Stimulated activated CD4-positive, alpha-beta T cell treated with anti-CD3 and anti-CD28 coated beads, TNF-alpha, amount 100 ng/mL, for 24 hours (primary cell): Measurements from ENCODE around the gene BBS1.

Source experiments
- DNase-seq, 3 experiments: peaks; one replicate each; pipeline ENCODE4 v3.0.0-alpha.2; 2020; ENCODE audit warnings: low read depth in 3 of 3

Gene BBS1

DNA sequence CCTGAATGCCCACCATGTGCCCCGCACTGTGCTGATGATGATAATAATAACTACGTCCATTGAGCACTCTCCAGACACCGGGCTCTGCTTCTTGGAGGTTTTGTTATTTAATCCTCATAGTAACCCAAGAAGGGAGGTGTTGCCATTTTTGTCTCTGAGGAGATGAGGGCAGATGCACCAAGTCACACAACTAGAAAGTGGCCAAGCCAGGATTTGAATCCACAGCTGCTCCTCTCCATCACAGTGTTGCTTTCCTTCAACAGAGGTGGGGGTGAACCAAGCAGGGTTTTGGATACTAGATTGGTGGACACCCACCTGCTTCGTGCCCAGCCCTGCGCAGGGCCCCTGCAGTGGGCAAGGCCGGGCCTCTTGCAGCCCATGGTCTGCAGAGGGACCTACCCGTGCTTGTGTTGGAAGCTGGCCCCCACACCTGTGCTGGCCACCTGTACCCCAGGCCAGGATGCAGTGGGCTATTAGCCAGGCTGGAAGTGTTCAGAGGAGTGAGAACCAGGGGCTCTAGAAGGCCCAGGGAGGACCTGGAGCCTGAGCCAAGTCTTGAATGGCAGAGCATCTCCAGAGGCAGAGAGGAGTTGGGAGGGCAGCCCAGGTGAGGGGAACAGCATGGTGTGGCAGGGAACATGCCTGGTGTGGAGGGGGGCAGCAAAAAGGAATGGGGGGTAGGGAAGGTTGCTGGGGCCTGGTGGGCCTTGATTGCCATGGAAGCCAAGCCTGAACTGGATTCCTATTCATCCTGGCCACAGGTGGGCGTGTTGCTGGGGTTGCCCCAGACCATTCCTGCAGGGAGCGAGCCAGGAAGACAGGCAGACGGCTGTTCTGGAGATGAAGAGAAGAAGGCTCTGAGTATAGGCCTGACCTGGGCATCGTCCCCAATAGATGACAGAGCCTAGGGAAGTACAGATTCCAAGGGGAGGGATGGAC, 32.9 kb upstream of the BBS1 start:
- DNase-seq, result no peak

DNA sequence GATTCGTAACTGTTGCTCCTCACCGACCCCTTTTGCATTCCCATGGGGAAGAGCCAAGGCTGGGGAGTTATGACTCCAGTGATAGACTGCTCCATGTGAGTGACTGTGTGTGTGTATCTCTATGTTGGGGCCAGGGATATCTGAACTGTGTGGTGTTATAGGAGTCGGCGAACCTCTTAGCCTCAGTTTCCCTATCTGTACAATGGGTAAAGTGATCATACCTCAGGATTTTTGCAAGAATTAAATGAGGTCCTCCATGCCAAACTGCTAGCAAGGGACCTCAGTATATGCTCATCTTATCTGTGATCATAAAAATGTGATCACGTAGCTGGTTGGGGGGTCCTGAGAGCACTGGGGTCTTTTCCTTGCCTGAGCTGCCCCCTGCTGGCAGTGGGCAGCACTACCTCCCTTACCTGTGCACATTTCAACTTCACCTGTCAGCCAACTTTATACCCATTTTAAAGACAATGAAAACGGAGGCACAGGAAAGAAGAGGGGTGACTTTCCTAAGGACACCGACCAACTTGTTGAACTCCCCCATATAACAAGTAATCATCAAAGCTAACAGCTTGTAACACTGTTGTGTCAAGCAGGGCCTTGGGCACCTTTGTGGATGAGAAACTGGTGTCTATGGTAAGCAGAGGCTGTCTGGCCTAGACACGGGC, 31.6 kb upstream of the BBS1 start:
- peak in 1 of 3 experiments; percentile 22 for DNase-seq

DNA sequence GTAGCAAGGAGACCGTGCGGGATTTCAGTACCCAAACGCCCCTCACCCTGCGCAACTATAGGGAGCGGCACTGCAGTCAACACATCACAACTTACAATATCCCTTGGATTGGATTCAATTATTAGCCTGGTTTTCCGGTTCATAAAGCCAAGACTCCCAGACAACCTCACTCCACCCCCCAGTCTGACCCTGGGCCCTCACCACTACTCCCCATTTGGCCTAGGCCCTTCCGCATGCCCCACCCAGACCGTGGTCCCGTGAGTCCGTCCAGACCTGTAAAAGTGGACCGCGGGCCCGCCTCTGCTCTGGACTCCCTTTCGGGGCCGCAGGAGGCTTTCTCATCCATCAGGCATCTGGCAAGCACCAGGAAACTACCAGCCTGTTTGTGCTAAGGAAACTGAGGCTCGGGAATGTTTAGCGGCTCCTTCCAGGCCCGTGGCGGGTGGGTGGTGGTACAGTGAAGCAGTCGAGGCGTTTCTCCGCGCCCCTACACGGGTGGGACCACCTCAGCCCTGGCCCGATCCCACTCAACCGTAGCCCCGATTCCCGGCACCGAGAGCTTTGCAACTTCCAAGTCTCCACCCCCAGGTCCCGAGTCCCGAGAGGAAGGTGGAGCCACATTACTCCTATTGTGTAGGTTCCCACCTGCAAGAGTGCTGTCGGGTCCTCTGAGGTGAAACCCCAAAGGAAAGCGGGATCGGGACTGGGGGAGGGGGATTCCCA, 30.9 kb upstream of the BBS1 start:
- DNase-seq, result no peak

DNA sequence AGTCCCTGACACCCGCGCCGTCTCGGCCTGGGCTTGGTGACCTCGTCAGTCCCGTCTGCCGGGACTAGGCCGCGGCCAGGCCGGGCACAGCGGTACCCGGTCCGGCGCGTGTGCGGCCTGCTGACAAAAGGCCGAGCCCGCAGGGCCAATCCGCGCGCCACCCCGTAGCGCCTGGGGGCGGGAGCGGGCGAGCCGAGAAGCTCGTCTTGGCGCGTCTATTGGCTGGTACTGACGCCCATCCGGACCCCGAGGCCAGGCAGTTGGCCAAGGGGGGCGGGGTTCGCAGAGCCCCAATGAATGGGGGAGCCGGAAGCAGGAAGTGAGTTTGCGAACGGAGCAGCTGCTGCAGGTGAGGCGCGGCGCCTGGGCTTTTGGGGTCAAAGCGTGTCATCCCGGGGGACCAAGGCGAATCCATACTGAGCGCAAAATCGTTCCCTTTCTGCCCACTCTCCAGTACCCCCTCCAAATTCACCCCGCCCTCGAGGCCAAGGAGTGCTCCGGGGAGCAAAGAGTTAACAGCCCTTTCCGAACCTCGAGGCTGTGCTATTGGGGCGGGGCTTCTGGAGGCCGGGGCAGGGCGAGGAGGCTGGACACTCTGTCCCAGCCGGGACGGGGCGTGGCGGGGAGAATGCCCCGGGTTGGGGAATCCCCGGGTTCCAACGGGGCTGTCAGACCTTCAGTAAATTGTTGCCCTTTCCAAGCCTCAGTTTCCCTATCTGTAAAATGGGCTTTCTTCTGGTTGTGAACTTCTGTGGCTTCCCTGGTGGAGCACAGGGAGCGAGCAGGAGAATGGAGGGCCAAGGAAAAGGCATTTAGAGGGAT, 30.1 kb upstream of the BBS1 start, which contains the start of gene DPP3:
TSS of gene DPP3 (plus strand) at position 318 of the 822 bp plus-strand sequence. CDS start 1,767 bp downstream, outside the sequence.
- peak; percentile 91 to 96 (median 95) for DNase-seq

DNA sequence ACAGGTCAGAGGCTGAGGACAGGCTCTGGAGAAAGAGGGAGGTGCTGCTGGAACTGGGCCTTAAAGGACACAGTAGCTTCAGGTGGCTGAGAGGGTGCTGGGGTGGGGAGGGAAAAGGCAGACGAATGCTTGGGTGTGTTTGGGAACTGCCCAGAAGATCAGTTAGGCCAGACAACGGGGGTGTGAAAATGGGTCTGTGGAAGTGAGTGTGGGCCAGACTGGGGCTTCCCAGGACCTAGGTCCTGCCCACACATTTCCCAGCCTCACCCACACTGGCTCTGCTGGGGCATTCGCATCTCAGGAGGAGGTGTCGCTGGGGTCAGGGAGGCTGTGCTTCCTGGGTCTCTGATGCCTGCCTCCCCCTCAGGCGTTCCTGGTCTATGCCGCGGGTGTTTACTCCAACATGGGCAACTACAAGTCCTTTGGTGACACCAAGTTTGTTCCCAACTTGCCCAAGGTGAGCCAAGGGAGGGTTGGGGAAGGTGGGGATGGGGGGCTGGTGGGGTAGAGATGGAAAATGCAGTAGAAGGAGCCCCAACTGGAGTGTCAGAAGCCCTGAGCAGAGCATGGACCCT, 25.5 kb upstream of the BBS1 start:
- DNase-seq, result no peak

DNA sequence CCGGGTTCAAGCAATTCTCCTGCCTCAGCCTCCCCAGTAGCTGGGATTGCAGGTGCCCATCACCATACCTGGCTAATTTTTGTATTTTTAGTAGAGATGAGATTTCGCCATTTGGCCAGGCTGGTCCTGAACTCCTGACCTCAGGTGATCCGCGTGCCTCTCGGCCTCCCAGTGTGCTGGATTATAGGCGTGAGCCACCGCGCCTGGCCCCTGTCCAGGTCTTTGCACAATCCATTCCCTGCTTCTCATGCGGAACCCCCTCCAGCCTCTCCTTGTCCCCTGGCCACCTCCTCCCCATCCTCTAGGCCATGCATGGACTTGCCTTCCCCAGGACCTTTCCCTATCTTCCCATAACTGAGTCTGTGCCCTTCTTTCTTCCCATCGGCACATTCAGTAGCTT, 21.5 kb upstream of the BBS1 start:
- no peak for DNase-seq

DNA sequence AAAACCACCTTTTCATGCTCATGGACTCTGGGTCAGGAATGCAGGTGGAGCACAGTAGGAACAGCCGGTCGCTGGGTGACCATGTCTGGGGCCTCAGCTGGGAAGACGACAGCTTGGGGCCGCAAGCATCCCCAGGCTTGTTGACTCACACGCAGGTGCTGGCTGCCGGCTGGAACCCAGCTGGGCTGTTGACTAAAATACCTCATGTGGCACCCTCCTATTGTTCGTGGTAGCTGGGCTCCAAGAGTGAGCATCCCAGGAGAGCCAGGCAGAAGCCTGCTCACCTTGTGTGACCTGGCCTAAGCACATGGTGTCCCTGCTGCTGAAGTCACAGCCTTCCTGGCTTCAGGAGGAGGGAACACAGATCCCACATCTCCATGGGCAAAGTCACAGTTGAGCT, 20.8 kb upstream of the BBS1 start:
- DNase-seq, result no peak

DNA sequence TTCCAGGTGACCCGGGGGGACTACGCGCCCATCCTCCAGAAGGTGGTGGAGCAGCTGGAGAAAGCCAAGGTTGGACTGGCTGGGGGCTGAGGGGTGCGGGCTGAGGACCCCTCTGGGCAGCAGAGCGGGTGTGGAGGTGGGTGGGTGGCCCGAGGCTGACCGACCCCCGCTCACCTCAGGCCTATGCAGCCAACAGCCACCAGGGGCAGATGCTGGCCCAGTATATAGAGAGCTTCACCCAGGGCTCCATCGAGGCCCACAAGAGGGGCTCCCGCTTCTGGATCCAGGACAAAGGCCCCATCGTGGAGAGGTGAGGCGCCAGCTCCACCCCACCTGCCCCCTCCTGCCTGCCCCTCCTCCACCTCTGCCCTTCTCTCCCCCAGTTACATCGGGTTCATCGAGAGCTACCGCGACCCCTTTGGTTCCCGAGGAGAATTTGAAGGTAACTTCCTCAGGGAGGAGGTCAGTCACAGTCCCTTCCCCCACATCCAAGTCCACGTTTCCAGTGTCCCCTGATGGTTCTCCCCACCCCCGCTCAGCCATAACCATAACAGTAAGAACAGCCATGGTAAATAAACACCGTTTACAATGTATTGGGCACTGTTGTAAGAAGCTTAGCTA, 19.0 kb upstream of the BBS1 start:
- no peak for DNase-seq

DNA sequence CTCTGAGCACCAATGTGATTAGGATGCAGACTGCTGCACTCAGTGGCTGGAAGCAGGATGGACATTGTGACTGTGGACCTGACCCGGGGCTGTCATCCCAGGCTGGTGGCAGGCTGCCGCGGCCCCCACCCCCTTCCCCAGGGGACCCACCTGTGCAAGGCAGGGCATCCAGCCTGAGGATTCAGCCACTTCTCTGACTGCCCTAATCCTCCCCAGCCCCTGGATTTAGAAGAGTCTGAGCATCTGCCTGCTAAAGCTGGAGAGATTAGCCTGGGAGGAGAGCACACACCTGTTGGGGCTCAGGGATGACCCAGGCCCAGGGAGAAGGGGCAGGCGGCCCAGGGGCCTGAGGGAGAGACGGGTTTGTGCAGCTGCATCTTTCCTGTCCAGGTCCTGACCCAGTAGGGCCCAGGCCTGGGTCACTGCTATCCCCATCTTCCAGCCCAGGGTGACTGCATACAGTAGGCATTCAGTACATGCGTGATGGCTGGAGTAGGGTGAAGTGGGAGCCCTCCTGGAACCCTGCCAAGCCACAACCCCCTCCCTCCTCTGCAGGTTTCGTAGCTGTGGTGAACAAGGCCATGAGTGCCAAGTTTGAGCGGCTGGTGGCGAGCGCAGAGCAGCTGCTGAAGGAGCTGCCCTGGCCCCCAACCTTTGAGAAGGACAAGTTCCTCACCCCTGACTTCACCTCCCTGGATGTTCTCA, 18.1 kb upstream of the BBS1 start:
- no peak for DNase-seq

DNA sequence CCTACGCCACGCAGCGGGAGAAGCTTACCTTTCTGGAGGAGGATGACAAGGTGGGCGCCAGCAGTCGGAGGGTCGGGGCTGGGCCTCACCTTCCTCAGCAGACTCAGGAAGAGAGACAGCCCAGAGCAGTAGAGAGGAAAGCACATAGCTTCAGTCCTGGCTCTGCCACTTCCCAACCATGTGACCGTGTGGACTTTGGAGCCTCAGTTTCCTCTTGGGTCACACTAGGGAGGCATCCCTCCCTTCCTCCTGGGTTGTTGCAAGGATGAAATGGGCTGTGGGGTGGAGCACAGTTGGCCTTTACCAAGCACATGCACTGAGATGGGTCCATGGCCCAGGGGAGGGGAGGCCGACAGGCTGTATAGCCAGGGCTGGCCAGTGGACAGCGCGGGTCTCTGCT, 17.3 kb upstream of the BBS1 start:
- DNase-seq, result no peak

DNA sequence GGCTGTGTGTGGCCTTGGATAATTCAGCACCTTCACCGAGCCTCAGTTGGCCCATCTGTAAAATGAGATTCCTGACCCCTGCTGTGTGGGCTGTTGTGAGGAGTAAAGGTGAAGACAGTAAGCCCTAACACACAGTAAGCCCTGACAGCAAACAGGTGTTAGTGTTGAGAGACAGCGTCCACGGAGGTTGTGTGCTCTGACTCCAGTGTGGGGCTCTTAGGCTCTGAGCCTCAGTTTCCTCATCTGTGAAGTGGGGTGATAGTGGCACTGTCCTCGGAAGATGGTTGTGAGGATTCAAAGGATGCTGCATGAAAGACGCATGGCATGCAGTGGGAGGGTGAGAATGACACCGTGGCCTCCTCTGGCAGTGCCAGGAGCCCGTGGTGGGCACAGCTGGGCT, 16.0 kb upstream of the BBS1 start:
- DNase-seq, result no peak

DNA sequence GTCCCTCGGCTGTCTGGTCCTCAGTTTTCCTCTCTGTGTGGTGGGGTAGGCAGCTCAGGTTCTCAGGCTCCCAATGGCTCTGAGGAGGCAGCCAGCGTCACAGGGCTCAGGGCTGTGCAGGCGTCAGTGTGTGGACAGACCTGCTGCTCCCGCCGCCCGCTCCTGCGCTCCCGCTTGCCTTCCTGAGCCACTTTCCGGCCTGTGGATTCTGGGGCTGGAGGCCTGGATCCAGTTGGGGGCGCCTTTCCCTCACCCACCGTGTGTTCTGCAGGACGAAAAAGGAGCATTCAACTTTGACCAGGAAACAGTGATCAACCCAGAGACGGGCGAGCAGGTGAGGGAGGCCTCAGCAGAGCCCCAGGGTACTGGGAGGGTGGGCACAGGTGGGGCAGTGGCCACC, 15.5 kb upstream of the BBS1 start:
- no peak for DNase-seq

DNA sequence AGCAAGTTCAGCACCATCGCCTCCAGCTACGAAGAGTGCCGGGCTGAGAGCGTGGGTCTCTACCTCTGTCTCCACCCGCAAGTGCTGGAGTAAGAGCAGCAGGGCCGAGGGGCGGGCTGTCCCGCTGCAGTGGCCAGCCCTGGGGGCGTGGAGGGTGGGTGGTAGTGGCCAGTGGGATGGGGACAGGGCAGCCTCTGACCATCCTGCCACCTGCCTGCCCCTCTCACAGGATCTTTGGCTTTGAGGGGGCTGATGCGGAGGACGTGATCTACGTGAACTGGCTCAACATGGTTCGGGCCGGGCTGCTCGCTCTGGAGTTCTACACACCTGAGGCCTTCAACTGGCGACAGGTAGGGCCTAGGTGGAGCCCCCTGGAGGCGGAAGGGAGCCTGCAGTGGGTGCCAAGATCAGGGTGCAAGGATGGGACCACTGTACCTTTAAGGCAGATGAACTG, 15.0 kb upstream of the BBS1 start:
- no peak for DNase-seq

DNA sequence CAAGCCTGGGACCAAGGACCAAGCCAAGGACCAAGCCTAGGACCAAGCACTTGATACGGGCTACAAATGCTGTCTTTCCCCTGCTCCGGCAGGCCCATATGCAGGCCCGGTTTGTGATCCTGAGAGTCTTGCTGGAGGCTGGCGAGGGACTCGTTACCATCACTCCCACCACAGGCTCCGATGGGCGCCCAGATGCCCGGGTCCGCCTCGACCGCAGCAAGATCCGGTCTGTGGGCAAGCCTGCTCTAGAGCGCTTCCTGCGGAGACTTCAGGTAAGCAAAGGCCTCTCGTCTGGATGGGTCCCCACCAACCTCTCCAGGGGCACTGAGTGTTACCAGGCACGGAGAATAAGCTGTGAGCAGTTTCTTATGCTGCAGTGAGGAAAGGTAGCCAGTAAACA, 13.2 kb upstream of the BBS1 start:
- DNase-seq, result no peak

DNA sequence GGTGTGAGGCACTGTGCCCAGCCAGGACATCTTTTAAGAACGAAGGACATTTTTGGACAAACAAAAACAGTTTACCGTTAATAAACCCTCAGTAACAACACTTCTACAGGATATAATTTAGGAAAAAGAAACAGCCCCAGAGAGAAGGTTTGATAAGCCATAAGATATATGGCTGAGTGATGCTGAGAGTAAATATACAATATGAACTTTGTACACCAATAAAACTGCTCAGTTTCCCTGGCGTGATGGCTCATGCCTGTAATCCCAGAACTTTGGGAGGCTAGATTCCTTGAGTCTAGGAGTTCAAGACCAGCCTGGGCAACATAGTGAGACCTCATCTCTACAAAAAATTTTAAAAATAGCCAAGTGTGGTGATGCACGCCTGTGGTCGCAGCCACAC, 11.9 kb upstream of the BBS1 start:
- no peak for DNase-seq

DNA sequence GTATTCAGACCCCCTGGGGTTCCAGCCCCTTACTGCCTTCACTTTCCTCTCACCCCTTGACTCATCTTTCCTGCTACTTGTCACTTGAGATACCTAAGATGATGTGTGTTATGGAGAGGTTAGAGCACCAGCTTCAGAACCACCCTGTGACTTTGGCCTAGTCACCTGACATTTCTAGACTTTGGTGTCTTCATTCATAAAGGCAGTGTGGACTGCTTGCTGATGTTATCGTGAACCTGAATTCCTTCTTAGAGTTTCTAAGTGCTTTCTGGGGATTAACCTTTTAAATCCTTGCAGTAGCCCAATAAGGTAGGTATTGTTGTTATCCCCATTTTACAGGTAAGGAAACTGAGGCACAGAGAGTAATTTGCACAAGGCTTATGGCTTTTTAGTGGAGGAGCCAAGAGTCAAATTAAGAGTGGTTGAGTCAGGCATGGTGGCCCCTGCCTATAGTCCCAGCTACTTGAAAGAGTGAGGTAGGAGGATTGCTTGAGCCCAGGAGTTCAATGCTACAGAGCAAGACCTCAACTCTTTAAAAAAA, 5.1 kb upstream of the BBS1 start:
- DNase-seq, result no peak

DNA sequence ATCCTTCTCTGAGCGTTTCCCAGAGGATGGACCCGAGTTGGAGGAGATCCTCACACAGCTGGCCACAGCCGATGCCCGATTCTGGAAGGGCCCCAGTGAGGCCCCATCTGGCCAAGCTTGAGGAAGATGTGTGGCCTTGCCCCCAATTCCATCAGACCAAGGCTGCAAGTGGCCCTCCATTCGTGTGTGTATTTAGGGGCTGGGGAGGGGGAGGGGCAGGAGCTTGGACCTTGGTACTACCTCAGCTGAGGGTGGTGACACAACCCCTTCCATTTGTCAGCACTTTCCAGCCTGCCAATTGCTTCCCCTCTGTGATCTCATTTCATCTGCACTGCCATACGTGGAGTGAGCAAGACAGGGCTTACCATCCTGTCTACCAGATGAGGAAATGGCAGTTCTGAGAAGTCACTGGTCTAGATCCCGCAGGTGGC, 1.3 kb upstream of the BBS1 start:
- no peak for DNase-seq

DNA sequence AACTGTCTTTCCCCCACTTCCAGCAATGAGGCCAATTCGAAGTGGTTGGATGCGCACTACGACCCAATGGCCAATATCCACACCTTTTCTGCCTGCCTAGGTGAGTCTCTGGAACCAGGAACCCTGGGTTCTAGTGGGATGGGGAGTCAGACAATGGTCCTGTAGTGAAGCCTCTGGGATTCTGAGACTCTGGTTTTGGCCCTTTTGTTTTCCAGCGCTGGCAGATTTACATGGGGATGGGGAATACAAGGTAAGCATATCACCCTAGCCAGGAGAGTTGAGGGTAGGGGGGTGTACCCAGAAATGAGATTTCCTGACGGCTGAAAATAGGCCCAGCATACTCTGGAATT, 530 bp downstream of the BBS1 start:
- DNase-seq, result no peak

DNA sequence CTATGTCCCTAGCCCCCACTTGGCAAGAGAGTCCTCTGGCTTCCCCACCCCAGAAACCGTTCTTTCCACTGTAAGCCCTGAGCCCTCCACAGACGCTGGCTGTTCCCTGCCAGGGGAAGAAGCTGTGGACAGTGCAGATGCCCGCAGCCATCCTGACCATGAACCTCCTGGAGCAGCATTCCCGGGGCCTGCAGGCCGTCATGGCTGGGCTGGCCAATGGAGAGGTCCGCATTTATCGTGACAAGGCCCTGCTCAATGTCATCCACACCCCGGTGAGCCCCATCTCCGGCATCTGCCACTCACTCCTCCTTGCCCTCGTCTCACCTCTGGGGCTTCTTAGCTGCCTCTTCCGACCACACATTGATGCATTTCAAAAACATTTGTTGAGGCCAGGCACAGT, 13.2 kb downstream of the BBS1 start:
- no peak for DNase-seq
